ENCODE data around the gene RANBP9.

DNA sequence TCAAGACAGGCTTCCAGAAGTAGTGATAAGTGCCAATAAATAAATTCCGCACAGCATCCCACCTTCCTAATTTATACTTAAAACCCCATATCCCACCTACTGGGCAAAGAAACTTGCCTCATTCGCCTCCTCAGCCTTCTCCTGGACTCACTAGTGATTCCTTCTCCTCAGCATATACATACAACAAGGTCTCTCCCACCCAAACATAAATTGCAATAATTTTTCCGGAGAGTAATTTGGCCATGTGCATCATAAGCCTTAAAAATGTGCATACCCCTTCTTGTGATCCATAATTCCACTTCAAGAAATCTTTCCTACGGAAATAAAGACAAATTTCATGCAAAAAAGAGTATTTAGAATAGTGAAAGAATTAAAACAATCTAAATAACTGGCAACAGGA, 26.8 kb downstream of the RANBP9 start:
- TF ChIP-seq, protein P1, sequence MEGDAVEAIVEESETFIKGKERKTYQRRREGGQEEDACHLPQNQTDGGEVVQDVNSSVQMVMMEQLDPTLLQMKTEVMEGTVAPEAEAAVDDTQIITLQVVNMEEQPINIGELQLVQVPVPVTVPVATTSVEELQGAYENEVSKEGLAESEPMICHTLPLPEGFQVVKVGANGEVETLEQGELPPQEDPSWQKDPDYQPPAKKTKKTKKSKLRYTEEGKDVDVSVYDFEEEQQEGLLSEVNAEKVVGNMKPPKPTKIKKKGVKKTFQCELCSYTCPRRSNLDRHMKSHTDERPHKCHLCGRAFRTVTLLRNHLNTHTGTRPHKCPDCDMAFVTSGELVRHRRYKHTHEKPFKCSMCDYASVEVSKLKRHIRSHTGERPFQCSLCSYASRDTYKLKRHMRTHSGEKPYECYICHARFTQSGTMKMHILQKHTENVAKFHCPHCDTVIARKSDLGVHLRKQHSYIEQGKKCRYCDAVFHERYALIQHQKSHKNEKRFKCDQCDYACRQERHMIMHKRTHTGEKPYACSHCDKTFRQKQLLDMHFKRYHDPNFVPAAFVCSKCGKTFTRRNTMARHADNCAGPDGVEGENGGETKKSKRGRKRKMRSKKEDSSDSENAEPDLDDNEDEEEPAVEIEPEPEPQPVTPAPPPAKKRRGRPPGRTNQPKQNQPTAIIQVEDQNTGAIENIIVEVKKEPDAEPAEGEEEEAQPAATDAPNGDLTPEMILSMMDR (IDR thresholded peaks at IDR 0.05): no peak
- no peak for TF ChIP-seq EZH2 (IDR thresholded peaks at IDR 0.05)

Data from neural progenitor cell (in vitro differentiated cells).